NCI-H146 treated with DMSO at 0.1 percent for 48 hours (cell line): Measurements from ENCODE around the gene CYP2U1.
"Not testable (repeated sequence)": the region's sequence is repeated elsewhere in the genome, so short reads cannot be mapped to it uniquely, and the experiment has no call there.

Experiments
- DNase-seq: peaks from one replicate; lab custom pipeline; 2025; ENCODE audit not compliant: unreplicated experiment; lab: John Stamatoyannopoulos, UW

CYP2U1 gene

GRCh38 chr4:107930821-107931774 lies at the start of gene CYP2U1:
Gene CYP2U1 (plus strand): TSS chr4:107931549. CDS start chr4:107931644, 95 bp downstream.
- DNase-seq: peak; percentile 72

GRCh38 chr4:107885865-107886264 lies 45.5 kb upstream of the CYP2U1 start:
- no peak for DNase-seq

GRCh38 chr4:107888237-107888636 lies 43.1 kb upstream of the CYP2U1 start:
- DNase-seq: no peak

DNA sequence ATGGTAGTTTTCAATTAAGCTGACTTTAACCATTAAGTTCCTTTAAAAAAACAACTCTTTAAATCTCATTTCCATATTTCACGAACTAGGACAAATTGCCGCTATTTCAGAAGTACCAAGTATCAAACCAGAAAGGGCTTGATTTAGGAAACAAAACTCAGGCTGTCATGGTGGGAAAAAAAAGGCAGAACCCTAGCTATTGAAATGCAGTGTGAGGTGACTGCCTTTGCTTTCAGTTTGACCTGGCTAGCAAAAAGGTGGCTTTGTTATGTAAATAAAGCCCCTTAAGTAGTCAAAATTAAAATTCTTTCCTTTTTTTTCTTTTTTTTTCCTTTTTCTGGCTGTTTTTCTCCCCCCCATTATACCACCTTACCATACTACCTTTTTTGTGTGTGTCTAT lies 40.6 kb upstream of the CYP2U1 start:
- no peak for DNase-seq

GRCh38 chr4:107891299-107891698 lies 40.0 kb upstream of the CYP2U1 start:
- DNase-seq: no peak

- DNase-seq: no peak
These were observed 37.9 kb upstream of the CYP2U1 start for GRCh38 chr4:107893171-107894137.

DNA sequence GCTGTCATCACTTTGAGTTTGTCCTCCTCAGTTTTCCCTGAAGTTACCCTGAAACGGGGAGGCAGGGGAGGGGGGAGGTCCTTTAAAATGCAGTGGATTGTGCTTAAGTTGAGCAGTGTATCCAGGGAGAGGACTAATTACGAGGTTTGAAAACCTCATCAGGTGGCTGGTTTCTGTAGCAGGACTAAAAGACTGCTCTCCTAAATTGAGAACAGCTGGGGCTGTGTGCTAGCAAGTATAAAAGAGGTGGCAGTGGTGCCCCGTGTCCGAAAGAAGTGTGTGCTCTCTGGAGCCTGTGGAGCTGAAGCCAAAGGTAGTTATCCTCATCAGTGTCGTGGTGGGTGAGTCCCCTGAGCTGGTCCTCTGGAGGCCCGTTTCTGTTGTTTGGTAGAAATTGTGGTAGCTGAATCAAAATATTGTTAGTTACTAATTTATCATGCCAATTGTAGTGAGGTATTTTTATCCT lies 37.2 kb upstream of the CYP2U1 start:
- no peak for DNase-seq

GRCh38 chr4:107896158-107896645 lies 35.1 kb upstream of the CYP2U1 start:
- no peak for DNase-seq

- no peak for DNase-seq
These were observed 34.7 kb upstream of the CYP2U1 start for GRCh38 chr4:107896646-107897045.

DNA sequence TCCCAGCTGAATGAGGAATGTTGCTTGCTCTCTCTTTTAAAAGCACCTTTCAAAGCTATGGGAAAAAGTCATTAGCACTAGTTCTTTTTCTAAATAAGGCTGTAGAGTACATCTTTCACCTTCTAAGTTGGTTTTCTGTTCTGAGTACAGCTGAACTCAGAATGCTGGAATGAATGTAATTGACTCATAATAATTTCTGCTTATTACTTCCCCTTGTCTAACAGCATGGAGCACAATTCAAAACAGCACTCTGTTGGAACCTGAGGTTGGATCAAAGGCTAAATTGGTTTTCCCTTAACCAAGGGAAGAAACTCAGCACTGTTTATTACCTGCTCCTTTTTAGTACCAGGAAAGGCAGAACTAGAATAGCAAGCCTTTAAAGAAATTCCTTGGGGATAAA lies 33.5 kb upstream of the CYP2U1 start:
- DNase-seq: no peak

GRCh38 chr4:107900067-107900466 lies 31.3 kb upstream of the CYP2U1 start:
- no peak for DNase-seq

GRCh38 chr4:107900508-107900907 lies 30.8 kb upstream of the CYP2U1 start:
- no peak for DNase-seq

DNA sequence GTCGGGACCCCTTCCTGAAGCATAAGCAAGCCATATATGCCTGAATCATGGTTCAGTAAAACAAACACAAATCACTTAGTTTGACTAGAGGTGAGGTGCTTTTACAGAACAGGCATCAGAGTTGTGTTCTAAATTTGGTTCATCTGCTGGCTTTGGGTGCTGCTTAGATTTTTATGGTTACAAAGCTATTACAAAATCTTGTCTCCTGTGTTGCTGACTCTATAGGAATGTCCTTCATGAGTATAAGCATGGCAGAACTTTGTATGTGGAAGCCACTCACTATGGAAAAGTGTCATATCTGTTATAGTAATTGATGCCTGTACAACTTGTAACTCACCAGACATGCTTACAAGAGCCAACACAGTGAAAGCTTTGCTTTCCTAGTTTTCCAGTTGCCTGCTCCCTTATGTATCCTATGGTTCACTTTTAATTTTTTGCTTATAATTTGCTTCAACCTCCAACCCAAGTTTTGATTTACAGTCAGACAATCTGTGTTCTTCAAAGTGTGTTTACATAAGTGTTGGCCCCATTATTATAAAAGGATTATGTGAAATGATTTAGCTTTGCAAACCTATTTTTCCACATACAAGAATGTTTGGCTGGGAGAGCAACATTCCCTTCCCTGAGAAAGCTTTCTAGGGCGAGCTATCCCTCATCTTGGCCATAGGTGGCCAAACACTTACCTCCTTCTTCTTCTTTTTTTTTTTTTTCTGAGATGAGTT lies 30.0 kb upstream of the CYP2U1 start:
- no peak for DNase-seq

DNA sequence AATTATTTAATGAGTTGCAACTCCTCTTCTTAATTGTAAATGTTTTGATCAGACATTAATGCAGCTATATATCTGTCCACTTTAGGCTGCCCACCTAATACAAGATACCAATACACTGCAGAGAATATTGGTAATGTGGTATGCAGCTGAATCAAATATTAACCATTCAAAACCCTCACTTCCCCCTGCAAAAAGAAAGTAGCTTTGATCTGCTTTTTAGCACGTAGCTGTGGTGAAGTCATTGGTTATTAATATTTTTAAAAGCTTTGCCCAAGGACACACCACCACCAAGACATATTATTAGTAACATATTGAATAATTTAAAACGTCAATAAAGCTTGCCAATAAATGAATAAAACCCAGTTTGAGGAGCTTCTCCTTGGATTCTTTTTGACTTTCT lies 28.6 kb upstream of the CYP2U1 start:
- DNase-seq: no peak

GRCh38 chr4:107905082-107905481 lies 26.3 kb upstream of the CYP2U1 start:
- not testable (repeated sequence) for DNase-seq

- DNase-seq: peak; percentile 88
These were observed 24.8 kb upstream of the CYP2U1 start for GRCh38 chr4:107906458-107907100.

GRCh38 chr4:107908377-107908776 lies 23.0 kb upstream of the CYP2U1 start:
- DNase-seq: no peak

DNA sequence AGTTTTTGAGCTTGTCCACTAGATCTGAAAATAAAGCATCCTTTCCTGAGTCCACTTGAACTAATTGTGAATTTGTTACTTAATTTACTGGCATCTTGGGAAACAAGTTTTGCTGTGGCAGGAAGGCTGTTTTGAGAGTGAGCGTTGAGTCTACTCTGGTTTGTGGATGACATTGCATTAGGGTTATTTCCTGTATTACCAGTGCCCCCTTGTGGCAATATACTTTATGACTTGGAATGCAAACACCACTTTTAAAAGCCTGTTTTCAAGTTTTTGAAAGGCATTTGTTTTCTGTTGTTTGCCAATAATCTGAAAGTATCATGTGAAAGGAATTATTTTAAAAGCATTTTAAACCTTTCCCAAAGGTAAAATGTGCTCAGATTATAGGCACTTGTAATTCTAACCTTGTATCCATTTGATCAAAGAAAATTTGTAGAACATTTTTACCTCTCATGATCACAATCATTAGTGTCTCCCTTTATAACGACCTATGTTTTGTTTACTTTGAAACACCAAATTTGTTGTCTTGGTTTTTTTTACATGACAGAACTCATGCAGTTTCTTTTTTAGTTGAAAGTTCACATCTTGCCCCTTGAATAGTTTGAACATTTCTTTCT lies 18.0 kb upstream of the CYP2U1 start:
- DNase-seq: peak; percentile 32

- DNase-seq: no peak
These were observed 16.1 kb upstream of the CYP2U1 start for GRCh38 chr4:107915220-107915619.

- DNase-seq: no peak
These were observed 14.7 kb upstream of the CYP2U1 start for GRCh38 chr4:107916623-107917022.
